Body of pancreas (tissue), 4 donors: ENCODE measurements around the gene SLC9A7. TPM values are rescaled to one million over a fixed set of nuclear protein-coding genes. Genes with fewer than 3 reads are reported as not detected.

Experiments
- ATAC-seq: fragments of 150-250 bp; one replicate; pipeline ENCODE4 v1.9.1; 2016
- DNase-seq, 4 donors: peaks; one replicate each; pipeline ENCODE4 v3.0.0-alpha.2; 2019
- H3K27ac ChIP-seq, 4 donors: fragments of 200-600 bp; sonication (generic); 1 replicate in 3 of 4; 2 replicates in 1 of 4; pipeline versions ENCODE4 v1.5.1 to v1.6.1; 2016 to 2019; ENCODE audit warnings: mild to moderate bottlenecking in 1 of 4, mixed read lengths in 1 of 4, moderate library complexity in 1 of 4
- H3K27me3 ChIP-seq, 2 donors: fragments of 200-600 bp; sonication (generic); one replicate each; pipeline ENCODE4 v1.6.0; 2016; ENCODE audit warnings: mild to moderate bottlenecking in 1 of 2
- H3K36me3 ChIP-seq, 2 donors: fragments of 200-600 bp; sonication (generic); replicated peaks in 1 of 2; 2 replicates each; pipeline ENCODE4 v1.5.1; 2016; ENCODE audit warnings: low read depth in 2 of 2; ENCODE audit not compliant: insufficient read depth in 1 of 2
- H3K4me1 ChIP-seq: fragments of 200-600 bp; sonication (generic); one replicate; pipeline ENCODE4 v1.6.0; 2016
- H3K4me3 ChIP-seq, 2 donors: fragments of 200-600 bp; sonication (generic); 1 replicate in 1 of 2; 2 replicates in 1 of 2; pipeline ENCODE4 v1.5.1; 2016 to 2019
- H3K9me3 ChIP-seq, 3 donors: fragments of 200-600 bp; sonication (generic); 1 replicate in 2 of 3; 2 replicates in 1 of 3; pipeline ENCODE4 v1.5.1; 2016
- POLR2A ChIP-seq, 3 donors: fragments of 450-650 bp; IDR thresholded peaks; one replicate each; pipeline ENCODE4 v1.6.1; 2016; ENCODE audit warnings: antibody characterized with exemption in 3 of 3, mild to moderate bottlenecking in 2 of 3
- WGBS, 2 donors: methylation state at CpG; one replicate each; pipeline ENCODE4 v1.1.5; 2017; 5-methylcytosine and 5-hydroxymethylcytosine counted together
- intact Hi-C: fragments of 100-400 bp; cut with DNase I; formaldehyde crosslinking; loops from one replicate; pipeline ENCODE4 v1.15.1; 2023
- total RNA-seq, 2 donors: library from RNA; depleted of rRNA; stranded (reverse); fragments of >200 nt; gene quantifications; one replicate each; pipeline ENCODE4 v1.1.0, GENCODE V29; 2016
- TF ChIP-seq, protein P1 (sequence below), 7 experiments: fragments of 450-650 bp in 4 of 7; fragments of 200-600 bp in 3 of 7; sonication (generic) in 3 of 7; IDR thresholded peaks; one replicate each; pipeline ENCODE4 v1.5.1; 2016 to 2019; ENCODE audit warnings: antibody characterized with exemption in 7 of 7

Gene SLC9A7
- total RNA-seq, 2 donors from 2014 or later = 6.2 to 7.6 TPM

DNA sequence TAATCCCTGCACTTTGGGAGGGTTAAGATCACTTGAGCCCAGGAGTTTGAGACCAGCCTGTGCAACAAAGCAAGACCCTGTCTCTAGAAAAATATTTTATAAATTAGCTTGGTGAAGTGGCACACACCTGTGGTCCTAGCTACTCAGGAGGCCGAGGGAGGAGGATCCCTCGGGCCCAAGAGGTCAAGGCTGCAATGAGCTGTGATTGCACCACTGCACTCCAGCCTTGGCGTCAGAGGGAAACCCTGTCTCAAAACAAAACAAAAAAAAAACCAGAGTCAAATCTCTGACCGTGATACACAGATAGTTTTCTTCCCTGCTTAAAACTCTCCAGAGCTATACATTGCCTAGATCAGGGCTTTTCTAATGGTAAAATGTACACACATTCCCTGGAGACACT, 131.9 kb downstream of the SLC9A7 start:
- Histone ChIP-seq H3K36me3 (no peaks in the 10 kb centered on the region), H3K4me3 (no peak overlapping the region), H3K27ac (peak overlapping the region in 1 of 4 donors; percentile 50), H3K4me1 (peaks cover 4% of the 10 kb centered on the region), H3K9me3 (no peaks in the 10 kb centered on the region), H3K27me3 (no peaks in the 10 kb centered on the region)
- intact Hi-C loops = no loop called here
- TF ChIP-seq, protein P1, sequence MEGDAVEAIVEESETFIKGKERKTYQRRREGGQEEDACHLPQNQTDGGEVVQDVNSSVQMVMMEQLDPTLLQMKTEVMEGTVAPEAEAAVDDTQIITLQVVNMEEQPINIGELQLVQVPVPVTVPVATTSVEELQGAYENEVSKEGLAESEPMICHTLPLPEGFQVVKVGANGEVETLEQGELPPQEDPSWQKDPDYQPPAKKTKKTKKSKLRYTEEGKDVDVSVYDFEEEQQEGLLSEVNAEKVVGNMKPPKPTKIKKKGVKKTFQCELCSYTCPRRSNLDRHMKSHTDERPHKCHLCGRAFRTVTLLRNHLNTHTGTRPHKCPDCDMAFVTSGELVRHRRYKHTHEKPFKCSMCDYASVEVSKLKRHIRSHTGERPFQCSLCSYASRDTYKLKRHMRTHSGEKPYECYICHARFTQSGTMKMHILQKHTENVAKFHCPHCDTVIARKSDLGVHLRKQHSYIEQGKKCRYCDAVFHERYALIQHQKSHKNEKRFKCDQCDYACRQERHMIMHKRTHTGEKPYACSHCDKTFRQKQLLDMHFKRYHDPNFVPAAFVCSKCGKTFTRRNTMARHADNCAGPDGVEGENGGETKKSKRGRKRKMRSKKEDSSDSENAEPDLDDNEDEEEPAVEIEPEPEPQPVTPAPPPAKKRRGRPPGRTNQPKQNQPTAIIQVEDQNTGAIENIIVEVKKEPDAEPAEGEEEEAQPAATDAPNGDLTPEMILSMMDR (IDR thresholded peaks at IDR 0.05) = no peak
- TF ChIP-seq POLR2A (IDR thresholded peaks at IDR 0.05) = no peak
- ATAC-seq (no peak), DNase-seq (no peak)
- 78% methylated on average over 4 of the region's 4 CpGs; no CpG with 5 or more reads in 1 of the 2 donors for WGBS, 2 donors

- Histone ChIP-seq H3K27ac (peak overlapping the region in 1 of 4 donors; percentile 50), H3K4me1 (peaks cover 4% of the 10 kb centered on the region), H3K27me3 (no peaks in the 10 kb centered on the region), H3K4me3 (no peak overlapping the region), H3K36me3 (no peaks in the 10 kb centered on the region), H3K9me3 (no peaks in the 10 kb centered on the region)
- ATAC-seq (no peak), DNase-seq (peak in 1 of 4 donors; percentile 39)
- 50 to 70% methylated on average over 2 to 7 of the region's 7 CpGs for WGBS, 2 donors
- TF ChIP-seq, protein P1 (IDR thresholded peaks at IDR 0.05) = no peak
- no peak for TF ChIP-seq POLR2A (IDR thresholded peaks at IDR 0.05)
- intact Hi-C loops = no loop called here
Observed at GRCh38 chrX:46626566-46626965, 132.4 kb downstream of the SLC9A7 start.

DNA sequence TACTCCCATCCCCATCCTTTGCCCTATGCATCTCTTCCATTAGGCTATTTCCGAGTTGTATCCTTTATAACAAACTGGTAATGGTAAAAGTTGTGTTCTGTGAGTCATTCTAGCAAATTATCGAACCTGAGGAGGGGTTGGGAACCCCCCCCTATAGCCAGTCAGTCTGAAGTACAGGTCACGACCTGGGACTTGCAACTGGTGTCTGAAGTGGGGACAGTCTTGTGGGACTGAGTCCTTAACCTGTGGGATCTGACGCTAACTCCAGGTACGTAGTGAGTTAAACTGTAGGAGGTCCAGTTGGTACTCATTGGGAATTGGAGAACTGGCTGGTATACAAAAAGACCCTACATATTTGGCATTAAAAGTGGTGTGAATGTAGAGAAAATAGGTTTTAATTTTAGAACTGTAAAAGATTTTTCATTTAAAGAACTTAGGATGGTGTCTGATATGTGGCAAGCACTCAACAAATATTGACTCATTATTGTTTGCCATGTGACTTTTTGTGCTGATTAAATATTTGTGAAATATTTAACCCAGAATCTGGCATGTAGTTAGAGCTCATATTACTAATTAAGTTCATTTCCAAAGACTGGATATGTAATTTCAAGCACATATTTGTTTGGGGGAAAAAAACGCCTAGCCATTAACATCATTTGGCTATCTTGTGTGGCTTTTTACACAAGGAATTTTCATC, 134.7 kb downstream of the SLC9A7 start:
- no peak overlapping the region for H3K4me3 ChIP-seq
- TF ChIP-seq POLR2A (IDR thresholded peaks at IDR 0.05) = no peak
- TF ChIP-seq, protein P1 (IDR thresholded peaks at IDR 0.05) = no peak
- ATAC-seq (no peak), DNase-seq (no peak)
- peaks cover 4% of the 10 kb centered on the region for H3K4me1 ChIP-seq
- no peaks in the 10 kb centered on the region for H3K9me3 ChIP-seq
- 87 to 89% methylated on average over 5 to 6 of the region's 6 CpGs for WGBS, 2 donors
- no peaks in the 10 kb centered on the region for H3K27me3 ChIP-seq
- H3K27ac ChIP-seq = no peak overlapping the region
- intact Hi-C loops = no loop called here
- no peaks in the 10 kb centered on the region for H3K36me3 ChIP-seq

- no peaks in the 10 kb centered on the region for H3K27me3 ChIP-seq
- TF ChIP-seq POLR2A (IDR thresholded peaks at IDR 0.05) = no peak
- TF ChIP-seq, protein P1 (IDR thresholded peaks at IDR 0.05) = no peak
- no peak overlapping the region for H3K4me3 ChIP-seq
- H3K27ac ChIP-seq = no peak overlapping the region
- ATAC-seq (no peak), DNase-seq (no peak)
- H3K36me3 ChIP-seq = no peaks in the 10 kb centered on the region
- 64 to 78% methylated on average over 3 of the region's 3 CpGs for WGBS, 2 donors
- peaks cover 4% of the 10 kb centered on the region for H3K4me1 ChIP-seq
- no peaks in the 10 kb centered on the region for H3K9me3 ChIP-seq
- intact Hi-C loops = no loop called here
Observed at GRCh38 chrX:46621572-46621971, 137.3 kb downstream of the SLC9A7 start.

GRCh38 chrX:46620505-46620904, 138.4 kb downstream of the SLC9A7 start:
- 73 to 79% methylated on average over 3 to 4 of the region's 4 CpGs for WGBS, 2 donors
- Histone ChIP-seq H3K27ac (no peak overlapping the region), H3K36me3 (no peaks in the 10 kb centered on the region), H3K4me3 (no peak overlapping the region), H3K9me3 (no peaks in the 10 kb centered on the region), H3K4me1 (peaks cover 4% of the 10 kb centered on the region), H3K27me3 (no peaks in the 10 kb centered on the region)
- DNase-seq (no peak), ATAC-seq (no peak)
- TF ChIP-seq, protein P1 (IDR thresholded peaks at IDR 0.05) = no peak
- no peak for TF ChIP-seq POLR2A (IDR thresholded peaks at IDR 0.05)
- intact Hi-C loops = no loop called here
